ENCODE measurements around the gene IL11RA. TPM values are rescaled to one million over a fixed set of nuclear protein-coding genes. Genes with fewer than 3 reads are reported as not detected.

The IL11RA gene
- polyA plus RNA-seq, 3 donors from 2014 or later, result 2.9 to 14.0 (median 5.0) TPM

Other genes starting within 250 kb of the IL11RA start
- gene FAM219A, start 193.6 kb upstream of the IL11RA start, polyA plus RNA-seq, result 1 to 10 TPM in 2 of 3 donors, under 1 TPM in 1; 0.25 to 2.6 (median 1.6) TPM
- not detected for gene DNAI1, start 193.4 kb upstream of the IL11RA start, polyA plus RNA-seq
- 10 to 100 TPM in 1 of 3 donors, 1 to 10 TPM in 1, under 1 TPM in 1; 1.00 to 11.3 (median 9.2) TPM for gene ENHO, start 129.2 kb upstream of the IL11RA start, polyA plus RNA-seq
- not detected for gene CNTFR, start 62.5 kb upstream of the IL11RA start, polyA plus RNA-seq
- gene RPP25L, start 40.1 kb upstream of the IL11RA start, polyA plus RNA-seq, result 10 to 100 TPM; 42.3 to 52.0 (median 43.4) TPM
- gene DCTN3, start 31.7 kb upstream of the IL11RA start, polyA plus RNA-seq, result 100 to 1,000 TPM; 201 to 315 (median 268) TPM
- not detected for gene ARID3C, start 23.1 kb upstream of the IL11RA start, polyA plus RNA-seq
- gene SIGMAR1, start 14.4 kb upstream of the IL11RA start, polyA plus RNA-seq, result 100 to 1,000 TPM in 1 of 3 donors, 10 to 100 TPM in 2; 75.8 to 135 (median 85.2) TPM
- 10 to 100 TPM; 43.7 to 61.2 (median 47.3) TPM for gene GALT, start 5.5 kb upstream of the IL11RA start, polyA plus RNA-seq
- not detected for gene CCL27, start 10.5 kb downstream of the IL11RA start, polyA plus RNA-seq
- not detected for gene CCL19, start 39.1 kb downstream of the IL11RA start, polyA plus RNA-seq
- gene CCL21, start 58.0 kb downstream of the IL11RA start, polyA plus RNA-seq, result not detected

All from immature natural killer cell (primary cell).